Measurements from ENCODE around the gene SYNGR2. TPM values are rescaled to one million over a fixed set of nuclear protein-coding genes. Genes with fewer than 3 reads are reported as not detected.

SYNGR2 gene
- total and polyA plus RNA-seq, 8 donors, result 28.6 to 219 (median 56.6) TPM

DNA sequence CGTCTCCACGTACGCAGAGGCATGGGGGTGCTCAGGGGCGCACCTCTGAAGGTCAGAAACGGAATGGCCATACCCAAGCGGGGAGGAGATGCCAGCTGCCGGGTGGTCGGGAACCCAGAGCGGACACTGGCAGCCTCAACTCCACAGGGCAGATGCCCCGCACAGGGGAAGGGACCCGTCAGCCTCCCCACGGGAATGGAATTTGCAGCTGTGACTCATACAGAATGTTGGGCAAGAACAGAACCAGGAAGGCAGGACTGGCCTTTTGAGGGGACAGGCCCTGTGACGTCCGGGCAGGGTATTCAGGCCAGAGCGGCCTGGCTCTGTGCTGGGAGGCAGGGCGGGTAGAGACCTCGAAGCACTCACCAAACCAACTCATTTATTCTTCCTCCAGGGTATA lies 11.0 kb downstream of the SYNGR2 start:
- H3K4me1 ChIP-seq, result peaks cover 50 to 79% (median 64%) of the 10 kb centered on the region in 4 donors
- H3K4me3 ChIP-seq, result no peak overlapping the region
- H3K9me3 ChIP-seq, result no peaks in the 10 kb centered on the region
- H3K27ac ChIP-seq, result peak overlapping the region; percentile 29 to 97 (median 84)
- H3K36me3 ChIP-seq, result no peaks in the 10 kb centered on the region
- TF ChIP-seq POLR2AphosphoS5 (IDR thresholded peaks at IDR 0.05) (peak; percentile 77 to 85 (median 80)), CTCF (IDR thresholded peaks at IDR 0.05) (no peak), EP300 (IDR thresholded peaks at IDR 0.05) (peak; percentile 82), POLR2A (IDR thresholded peaks at IDR 0.05) (no peak)
- H3K27me3 ChIP-seq, result no peaks in the 10 kb centered on the region
- WGBS, 5 donors, result 73 to 90% (median 83%) methylated on average over 15 to 17 of the region's 17 CpGs
- intact Hi-C loops (cut with DNase I; ENCODE audit: low total_unique reads), result loop anchor here (5.0 kb wide), 1 partner anchor 67 kb away; no protein-coding TSS in a partner anchor
- DNase-seq, result peak in 1 of 2 donors; percentile 68

- 37 to 49% (median 44%) methylated on average over 14 of the region's 14 CpGs for WGBS, 5 donors
- H3K27ac ChIP-seq, result peak overlapping the region; percentile 34 to 97 (median 84)
- no peak for TF ChIP-seq POLR2AphosphoS5 (IDR thresholded peaks at IDR 0.05)
- no peak for TF ChIP-seq EP300 (IDR thresholded peaks at IDR 0.05)
- no peak for TF ChIP-seq POLR2A (IDR thresholded peaks at IDR 0.05)
- no peak for TF ChIP-seq CTCF (IDR thresholded peaks at IDR 0.05)
- H3K4me1 ChIP-seq, result peaks cover 50 to 79% (median 64%) of the 10 kb centered on the region in 4 donors
- H3K9me3 ChIP-seq, result no peaks in the 10 kb centered on the region
- no peaks in the 10 kb centered on the region for H3K27me3 ChIP-seq
- peak in 1 of 2 donors; percentile 60 for DNase-seq
- H3K4me3 ChIP-seq, result no peak overlapping the region
- intact Hi-C loops (cut with DNase I; ENCODE audit: low total_unique reads), result no loop called here
- no peaks in the 10 kb centered on the region for H3K36me3 ChIP-seq
Observed at GRCh38 chr17:78180083-78180482, 11.7 kb downstream of the SYNGR2 start.

DNA sequence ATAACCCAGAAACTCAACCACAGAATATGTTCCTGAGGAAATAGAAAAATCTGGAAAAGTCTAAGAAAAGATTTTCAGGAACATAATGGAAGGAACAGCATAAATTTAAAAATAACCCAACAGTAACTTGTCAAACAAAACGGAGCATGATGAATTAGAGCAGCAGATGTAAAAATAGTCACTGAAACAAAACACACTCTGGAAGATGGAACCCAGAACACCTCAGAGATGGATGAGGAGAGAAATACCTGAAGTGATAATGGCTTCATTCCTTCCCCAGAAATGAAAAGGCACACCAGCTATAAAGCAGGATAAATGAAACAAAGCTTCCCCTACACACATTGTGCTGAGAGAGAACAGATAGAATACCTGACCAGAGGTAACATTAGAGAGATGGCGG lies 12.1 kb downstream of the SYNGR2 start:
- DNase-seq, result no peak
- intact Hi-C loops (cut with DNase I; ENCODE audit: low total_unique reads), result no loop called here
- H3K4me1 ChIP-seq, result peaks cover 50 to 79% (median 64%) of the 10 kb centered on the region in 4 donors
- no peak overlapping the region for H3K4me3 ChIP-seq
- H3K9me3 ChIP-seq, result no peaks in the 10 kb centered on the region
- no peaks in the 10 kb centered on the region for H3K36me3 ChIP-seq
- H3K27me3 ChIP-seq, result no peaks in the 10 kb centered on the region
- peak overlapping the region in 4 of 5 donors; percentile 82 to 97 (median 84) for H3K27ac ChIP-seq
- TF ChIP-seq POLR2AphosphoS5 (IDR thresholded peaks at IDR 0.05), result peak in 2 of 3 donors; percentile 24 to 61
- no peak for TF ChIP-seq CTCF (IDR thresholded peaks at IDR 0.05)
- WGBS, 5 donors, result 62 to 81% (median 76%) methylated on average over 2 of the region's 2 CpGs

DNA sequence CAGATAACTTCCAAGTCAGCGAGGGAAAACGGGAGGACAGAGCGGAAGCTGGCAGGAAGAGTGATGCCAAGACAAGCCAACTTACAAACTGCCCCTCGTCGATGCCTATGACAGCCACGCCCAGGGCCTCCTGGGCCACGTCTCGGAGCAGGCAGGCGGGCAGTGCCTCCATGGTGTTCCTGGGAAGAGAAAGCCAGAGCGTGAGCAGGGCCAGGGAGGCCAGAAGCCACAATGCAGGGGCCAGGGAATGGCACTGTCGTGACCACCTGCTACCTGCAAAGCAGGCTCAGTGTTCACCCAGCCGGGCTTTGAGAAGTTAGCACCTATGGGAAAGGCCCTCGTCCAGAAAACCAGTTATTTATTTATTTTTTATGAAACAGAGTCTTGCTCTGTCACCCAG lies 14.1 kb downstream of the SYNGR2 start:
- no peak overlapping the region for H3K4me3 ChIP-seq
- peaks cover 44 to 80% (median 64%) of the 10 kb centered on the region in 4 donors for H3K4me1 ChIP-seq

More for the DNA sequence above, 14.1 kb downstream of the SYNGR2 start:
- Histone ChIP-seq H3K9me3 (no peaks in the 10 kb centered on the region), H3K36me3 (no peaks in the 10 kb centered on the region), H3K27ac (peak overlapping the region in 2 of 5 donors; percentile 4 to 26), H3K27me3 (no peaks in the 10 kb centered on the region)
- WGBS, 5 donors, result 90 to 94% (median 91%) methylated on average over 13 of the region's 13 CpGs
- no peak for TF ChIP-seq POLR2A (IDR thresholded peaks at IDR 0.05)
- no peak for TF ChIP-seq EP300 (IDR thresholded peaks at IDR 0.05)
- no peak for TF ChIP-seq POLR2AphosphoS5 (IDR thresholded peaks at IDR 0.05)
- no peak for TF ChIP-seq CTCF (IDR thresholded peaks at IDR 0.05)
- DNase-seq, result no peak
- intact Hi-C loops (cut with DNase I; ENCODE audit: low total_unique reads), result no loop called here

Data from stomach (tissue), 9 donors.